Measurements from ENCODE around the gene SRPK2.
"Not testable (repeated sequence)": the region's sequence is repeated elsewhere in the genome, so short reads cannot be mapped to it uniquely, and the experiment has no call there.

SRPK2 gene

GRCh38 chr7:105352901-105353668 is 35.6 kb downstream of the SRPK2 start:
- Histone ChIP-seq H3K9me3 (ENCODE audit: control insufficient read depth, low read length) (no peaks in the 10 kb centered on the region), H3K4me3 (ENCODE audit: extremely low read depth, insufficient read depth, low read length, poor library complexity, severe bottlenecking) (no peak overlapping the region), H3K36me3 (ENCODE audit: control insufficient read depth, insufficient read depth, low read length) (no peaks in the 10 kb centered on the region), H3K27ac (ENCODE audit: low read depth, low read length, severe bottlenecking) (no peak overlapping the region), H3K4me1 (ENCODE audit: control insufficient read depth, insufficient read depth, low read length, poor library complexity, severe bottlenecking) (peaks cover 7% of the 10 kb centered on the region)
- WGBS, 2 experiments (ENCODE audit: insufficient coverage in 2 of 2): 100% methylated on average over 1 of the region's 4 CpGs; no CpG with 5 or more reads in 1 of the 2 experiments

DNA sequence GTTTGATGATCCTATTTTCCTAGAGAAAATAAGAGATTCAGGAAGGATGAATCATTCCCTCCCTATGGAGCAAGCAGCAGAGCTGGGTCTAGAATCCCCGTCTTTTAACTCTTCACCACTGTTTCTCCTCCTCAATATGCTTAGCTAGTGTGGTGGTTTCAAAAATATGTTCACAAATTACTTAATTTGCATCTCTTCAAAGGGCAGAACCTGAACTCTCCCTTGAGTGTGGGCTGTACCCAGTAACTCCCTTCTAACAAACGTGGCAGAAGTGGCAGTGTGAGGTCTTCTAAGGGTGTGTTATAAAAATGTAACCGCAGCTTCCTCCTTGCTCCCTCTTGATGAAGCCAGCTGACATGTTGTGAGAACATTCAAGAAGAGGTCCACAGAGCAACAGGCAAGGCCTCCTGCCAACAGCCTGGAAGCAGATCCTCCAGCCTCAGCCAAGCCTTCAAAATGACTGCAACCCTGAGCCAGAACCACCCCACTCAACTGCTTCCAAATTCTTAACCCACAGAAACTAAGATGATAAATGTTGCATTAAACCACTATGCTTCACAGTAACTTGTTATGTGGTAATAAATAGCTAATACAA is 36.6 kb downstream of the SRPK2 start:
- H3K9me3 ChIP-seq (ENCODE audit: control insufficient read depth, low read length): no peaks in the 10 kb centered on the region
- no peaks in the 10 kb centered on the region for H3K36me3 ChIP-seq (ENCODE audit: control insufficient read depth, insufficient read depth, low read length)
- 100% methylated on average over 1 of the region's 3 CpGs; no CpG with 5 or more reads in 1 of the 2 experiments for WGBS, 2 experiments (ENCODE audit: insufficient coverage in 2 of 2)
- peak overlapping the region; percentile 51 for H3K27ac ChIP-seq (ENCODE audit: low read depth, low read length, severe bottlenecking)
- no peak overlapping the region for H3K4me3 ChIP-seq (ENCODE audit: extremely low read depth, insufficient read depth, low read length, poor library complexity, severe bottlenecking)
- H3K4me1 ChIP-seq (ENCODE audit: control insufficient read depth, insufficient read depth, low read length, poor library complexity, severe bottlenecking): peaks cover 7% of the 10 kb centered on the region

DNA sequence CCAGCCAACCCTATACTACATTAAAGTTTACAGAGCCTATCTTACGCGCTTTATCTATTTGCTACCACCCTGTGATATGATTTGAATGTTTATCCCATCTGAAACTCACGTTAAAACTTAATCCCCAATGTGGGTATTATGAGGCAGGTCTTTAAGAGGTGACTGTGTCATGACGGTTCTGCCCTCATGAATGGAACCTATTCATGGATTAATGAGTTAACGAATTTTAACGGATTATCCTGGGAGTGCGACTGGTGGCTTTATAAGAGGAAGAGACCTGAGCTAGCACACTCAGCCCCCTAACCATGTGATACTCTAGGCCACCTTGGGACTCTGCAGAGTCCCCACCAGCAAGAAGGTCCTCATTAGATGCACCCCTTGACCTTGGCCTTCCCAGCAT is 37.8 kb downstream of the SRPK2 start:
- 79 to 94% methylated on average over 4 of the region's 7 CpGs for WGBS, 2 experiments (ENCODE audit: insufficient coverage in 2 of 2)
- Histone ChIP-seq H3K36me3 (ENCODE audit: control insufficient read depth, insufficient read depth, low read length) (no peaks in the 10 kb centered on the region), H3K9me3 (ENCODE audit: control insufficient read depth, low read length) (no peaks in the 10 kb centered on the region), H3K4me3 (ENCODE audit: extremely low read depth, insufficient read depth, low read length, poor library complexity, severe bottlenecking) (no peak overlapping the region), H3K27ac (ENCODE audit: low read depth, low read length, severe bottlenecking) (no peak overlapping the region), H3K4me1 (ENCODE audit: control insufficient read depth, insufficient read depth, low read length, poor library complexity, severe bottlenecking) (peaks cover 7% of the 10 kb centered on the region)

DNA sequence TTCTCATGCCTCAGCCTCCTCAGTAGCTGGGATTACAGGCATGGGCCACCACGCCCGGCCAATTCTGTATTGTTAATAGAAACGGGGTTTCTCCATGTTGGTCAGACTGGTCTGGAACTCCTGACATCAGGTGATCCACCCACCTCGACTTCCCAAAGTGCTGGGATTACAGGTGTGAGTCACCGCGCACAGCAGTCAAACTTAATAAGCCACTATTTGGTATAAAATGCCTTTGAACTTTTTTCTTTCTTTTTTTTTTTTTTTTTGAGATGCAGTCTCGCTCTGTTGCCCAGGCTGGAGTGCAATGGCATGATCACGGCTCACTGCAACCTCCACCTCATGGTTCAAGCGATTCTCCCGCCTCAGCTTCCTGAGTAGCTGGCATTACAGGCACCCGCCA is 40.5 kb downstream of the SRPK2 start:
- WGBS, 2 experiments (ENCODE audit: insufficient coverage in 2 of 2): 94 to 99% methylated on average over 8 of the region's 11 CpGs
- H3K9me3 ChIP-seq (ENCODE audit: control insufficient read depth, low read length); H3K27ac ChIP-seq (ENCODE audit: low read depth, low read length, severe bottlenecking); H3K4me3 ChIP-seq (ENCODE audit: extremely low read depth, insufficient read depth, low read length, poor library complexity, severe bottlenecking); H3K36me3 ChIP-seq (ENCODE audit: control insufficient read depth, insufficient read depth, low read length); H3K4me1 ChIP-seq (ENCODE audit: control insufficient read depth, insufficient read depth, low read length, poor library complexity, severe bottlenecking): not testable (repeated sequence)

DNA sequence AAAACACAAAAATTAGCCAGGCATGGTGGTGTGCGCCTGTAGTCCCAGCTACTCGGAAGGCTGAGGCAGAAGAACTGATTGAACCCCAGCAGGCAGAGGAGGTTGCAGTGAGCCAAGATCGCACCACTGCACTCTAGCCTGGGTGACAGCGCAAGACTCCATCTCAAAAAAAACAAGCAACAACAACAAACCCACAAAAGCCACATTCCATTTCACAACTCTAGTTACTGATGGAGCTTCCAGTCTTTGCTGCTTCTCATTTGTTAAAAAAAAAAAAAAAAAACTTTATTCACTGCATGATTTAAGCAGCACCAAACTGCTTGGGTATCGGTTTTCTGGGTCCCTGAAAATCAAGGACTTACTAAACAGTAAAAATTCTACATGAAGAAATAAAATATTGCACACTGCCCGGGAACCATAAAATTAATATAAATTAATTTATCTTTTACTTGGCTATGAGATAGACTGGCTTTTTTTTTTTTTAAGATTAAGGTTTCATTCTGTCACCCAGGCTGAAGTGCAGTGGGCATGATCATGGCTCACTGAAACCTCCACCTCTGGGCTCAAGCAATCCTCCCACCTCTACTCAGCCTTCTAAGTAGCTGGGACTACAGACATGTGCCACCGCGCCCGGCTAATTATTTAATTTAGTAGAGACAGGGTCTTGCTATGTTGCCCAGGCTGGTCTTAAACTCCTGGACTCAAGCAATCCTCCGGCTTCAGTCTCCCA is 42.0 kb downstream of the SRPK2 start:
- Histone ChIP-seq H3K4me3 (ENCODE audit: extremely low read depth, insufficient read depth, low read length, poor library complexity, severe bottlenecking) (no peak overlapping the region), H3K27ac (ENCODE audit: low read depth, low read length, severe bottlenecking) (no peak overlapping the region), H3K36me3 (ENCODE audit: control insufficient read depth, insufficient read depth, low read length) (no peaks in the 10 kb centered on the region), H3K9me3 (ENCODE audit: control insufficient read depth, low read length) (no peaks in the 10 kb centered on the region), H3K4me1 (ENCODE audit: control insufficient read depth, insufficient read depth, low read length, poor library complexity, severe bottlenecking) (peaks cover 4% of the 10 kb centered on the region)
- 90% methylated on average over 1 to 9 of the region's 10 CpGs for WGBS, 2 experiments (ENCODE audit: insufficient coverage in 2 of 2)

GRCh38 chr7:105346138-105346537 is 42.6 kb downstream of the SRPK2 start:
- WGBS, 2 experiments (ENCODE audit: insufficient coverage in 2 of 2): 100% methylated on average over 1 of the region's 2 CpGs; no CpG with 5 or more reads in 1 of the 2 experiments
- H3K4me3 ChIP-seq (ENCODE audit: extremely low read depth, insufficient read depth, low read length, poor library complexity, severe bottlenecking): no peak overlapping the region
- H3K4me1 ChIP-seq (ENCODE audit: control insufficient read depth, insufficient read depth, low read length, poor library complexity, severe bottlenecking): peaks cover 5% of the 10 kb centered on the region
- H3K27ac ChIP-seq (ENCODE audit: low read depth, low read length, severe bottlenecking): no peak overlapping the region
- no peaks in the 10 kb centered on the region for H3K36me3 ChIP-seq (ENCODE audit: control insufficient read depth, insufficient read depth, low read length)
- no peaks in the 10 kb centered on the region for H3K9me3 ChIP-seq (ENCODE audit: control insufficient read depth, low read length)

- no peaks in the 10 kb centered on the region for H3K36me3 ChIP-seq (ENCODE audit: control insufficient read depth, insufficient read depth, low read length)
- no CpG with 5 or more reads among the region's 3 CpGs for WGBS, 2 experiments (ENCODE audit: insufficient coverage in 2 of 2)
- H3K27ac ChIP-seq (ENCODE audit: low read depth, low read length, severe bottlenecking): no peak overlapping the region
- peaks cover 5% of the 10 kb centered on the region for H3K4me1 ChIP-seq (ENCODE audit: control insufficient read depth, insufficient read depth, low read length, poor library complexity, severe bottlenecking)
- no peak overlapping the region for H3K4me3 ChIP-seq (ENCODE audit: extremely low read depth, insufficient read depth, low read length, poor library complexity, severe bottlenecking)
- no peaks in the 10 kb centered on the region for H3K9me3 ChIP-seq (ENCODE audit: control insufficient read depth, low read length)
These were observed 43.0 kb downstream of the SRPK2 start for GRCh38 chr7:105345725-105346124.

GRCh38 chr7:105345003-105345402 is 43.7 kb downstream of the SRPK2 start:
- H3K9me3 ChIP-seq (ENCODE audit: control insufficient read depth, low read length): no peaks in the 10 kb centered on the region
- 66 to 69% methylated on average over 2 to 3 of the region's 3 CpGs for WGBS, 2 experiments (ENCODE audit: insufficient coverage in 2 of 2)

DNA sequence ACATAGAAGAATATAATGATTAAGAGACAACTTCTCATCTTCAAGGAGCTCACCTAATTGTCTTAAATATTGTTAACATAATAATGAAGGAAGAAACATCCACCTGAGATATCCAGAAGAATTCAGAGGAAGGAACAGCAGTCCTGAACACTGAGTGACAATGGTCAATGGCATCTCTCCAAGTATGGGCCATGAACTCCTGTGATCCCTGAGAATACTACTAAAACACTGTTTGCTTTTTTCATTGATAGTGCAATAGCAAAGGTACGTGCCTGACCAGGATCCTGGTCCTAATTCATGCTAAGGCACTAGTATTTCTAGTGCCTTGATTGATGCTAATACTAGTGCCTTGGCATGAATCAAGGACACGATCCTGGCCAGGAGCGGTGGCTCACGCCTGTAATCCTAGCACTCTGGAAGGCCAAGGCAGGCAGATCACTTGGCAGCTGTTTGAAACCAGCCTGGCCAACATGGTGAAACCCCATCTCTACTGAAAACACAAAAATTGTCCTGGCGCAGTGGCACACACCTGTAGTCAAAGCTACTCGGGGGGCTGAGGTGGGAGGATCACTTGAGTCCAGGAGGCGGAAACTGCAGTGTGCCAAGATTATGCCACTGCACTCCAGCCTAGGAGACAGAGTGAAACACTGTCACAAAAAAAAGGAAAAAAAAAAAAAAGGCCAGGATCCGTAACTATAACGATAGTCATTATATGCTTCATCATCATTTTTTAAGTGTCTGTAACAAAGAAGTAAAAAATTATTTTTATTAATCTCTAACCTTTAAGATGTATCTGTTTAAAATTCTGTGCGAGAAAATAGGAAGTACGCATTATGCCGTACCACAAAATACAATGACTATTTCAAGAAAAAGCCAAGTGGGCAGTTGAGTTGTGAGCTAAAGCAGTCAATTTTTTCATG is 49.1 kb downstream of the SRPK2 start:
- Histone ChIP-seq H3K27ac (ENCODE audit: low read depth, low read length, severe bottlenecking) (no peak overlapping the region), H3K4me3 (ENCODE audit: extremely low read depth, insufficient read depth, low read length, poor library complexity, severe bottlenecking) (no peak overlapping the region)
- 92 to 96% methylated on average over 7 of the region's 12 CpGs for WGBS, 2 experiments (ENCODE audit: insufficient coverage in 2 of 2)

More at GRCh38 chr7:105345003-105345402, 43.7 kb downstream of the SRPK2 start:
- H3K36me3 ChIP-seq (ENCODE audit: control insufficient read depth, insufficient read depth, low read length): no peaks in the 10 kb centered on the region
- peaks cover 5% of the 10 kb centered on the region for H3K4me1 ChIP-seq (ENCODE audit: control insufficient read depth, insufficient read depth, low read length, poor library complexity, severe bottlenecking)
- peak overlapping the region; percentile 29 for H3K27ac ChIP-seq (ENCODE audit: low read depth, low read length, severe bottlenecking)
- no peak overlapping the region for H3K4me3 ChIP-seq (ENCODE audit: extremely low read depth, insufficient read depth, low read length, poor library complexity, severe bottlenecking)

GRCh38 chr7:105337529-105337928 is 51.2 kb downstream of the SRPK2 start:
- Histone ChIP-seq H3K4me3 (ENCODE audit: extremely low read depth, insufficient read depth, low read length, poor library complexity, severe bottlenecking) (no peak overlapping the region), H3K9me3 (ENCODE audit: control insufficient read depth, low read length) (no peaks in the 10 kb centered on the region), H3K36me3 (ENCODE audit: control insufficient read depth, insufficient read depth, low read length) (no peaks in the 10 kb centered on the region), H3K4me1 (ENCODE audit: control insufficient read depth, insufficient read depth, low read length, poor library complexity, severe bottlenecking) (peaks cover 2% of the 10 kb centered on the region), H3K27ac (ENCODE audit: low read depth, low read length, severe bottlenecking) (no peak overlapping the region)
- 93 to 100% methylated on average over 3 of the region's 4 CpGs for WGBS, 2 experiments (ENCODE audit: insufficient coverage in 2 of 2)

More for the DNA sequence above, 49.1 kb downstream of the SRPK2 start:
- Histone ChIP-seq H3K9me3 (ENCODE audit: control insufficient read depth, low read length) (no peaks in the 10 kb centered on the region), H3K36me3 (ENCODE audit: control insufficient read depth, insufficient read depth, low read length) (no peaks in the 10 kb centered on the region), H3K4me1 (ENCODE audit: control insufficient read depth, insufficient read depth, low read length, poor library complexity, severe bottlenecking) (peaks cover 2% of the 10 kb centered on the region)

Data from mesodermal cell (in vitro differentiated cells).